ENCODE measurements around the gene CDK18.

Gene CDK18

DNA sequence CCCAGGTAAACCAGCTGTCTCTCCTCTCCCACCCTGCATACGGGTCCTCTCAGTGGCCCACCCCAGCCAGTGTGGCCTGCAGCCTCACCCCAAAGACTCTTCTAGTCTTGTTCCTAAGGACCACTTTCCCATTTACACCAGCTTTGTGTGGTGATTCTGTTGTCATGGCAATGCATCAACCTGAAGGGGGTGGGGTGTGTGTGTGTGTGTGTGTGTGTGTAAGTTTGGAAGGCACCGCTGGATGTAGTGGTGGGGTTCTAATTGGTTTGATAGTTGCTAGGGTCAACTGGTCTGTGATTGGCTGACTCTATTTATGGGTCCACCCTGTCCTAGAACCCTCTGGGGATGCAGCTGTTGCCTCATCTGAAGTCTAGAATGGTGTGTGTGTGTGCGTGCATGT is 4.7 kb upstream of the CDK18 start:
- TF ChIP-seq CEBPB (IDR thresholded peaks at IDR 0.05) (no peak), RAD21 (IDR thresholded peaks at IDR 0.05; ENCODE audit: low read depth) (no peak), TAF1 (IDR thresholded peaks at IDR 0.05; ENCODE audit: low read depth) (no peak), ZBTB7A (IDR thresholded peaks at IDR 0.05; ENCODE audit: low read depth) (no peak), FOXM1 (IDR thresholded peaks at IDR 0.05; ENCODE audit: borderline replicate concordance, low read depth) (no peak), YY1 (IDR thresholded peaks at IDR 0.05; ENCODE audit: low read depth) (no peak), NFIC (IDR thresholded peaks at IDR 0.05) (no peak)
- TF ChIP-seq, protein P1, sequence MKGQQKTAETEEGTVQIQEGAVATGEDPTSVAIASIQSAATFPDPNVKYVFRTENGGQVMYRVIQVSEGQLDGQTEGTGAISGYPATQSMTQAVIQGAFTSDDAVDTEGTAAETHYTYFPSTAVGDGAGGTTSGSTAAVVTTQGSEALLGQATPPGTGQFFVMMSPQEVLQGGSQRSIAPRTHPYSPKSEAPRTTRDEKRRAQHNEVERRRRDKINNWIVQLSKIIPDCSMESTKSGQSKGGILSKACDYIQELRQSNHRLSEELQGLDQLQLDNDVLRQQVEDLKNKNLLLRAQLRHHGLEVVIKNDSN (IDR thresholded peaks at IDR 0.05) = no peak

DNA sequence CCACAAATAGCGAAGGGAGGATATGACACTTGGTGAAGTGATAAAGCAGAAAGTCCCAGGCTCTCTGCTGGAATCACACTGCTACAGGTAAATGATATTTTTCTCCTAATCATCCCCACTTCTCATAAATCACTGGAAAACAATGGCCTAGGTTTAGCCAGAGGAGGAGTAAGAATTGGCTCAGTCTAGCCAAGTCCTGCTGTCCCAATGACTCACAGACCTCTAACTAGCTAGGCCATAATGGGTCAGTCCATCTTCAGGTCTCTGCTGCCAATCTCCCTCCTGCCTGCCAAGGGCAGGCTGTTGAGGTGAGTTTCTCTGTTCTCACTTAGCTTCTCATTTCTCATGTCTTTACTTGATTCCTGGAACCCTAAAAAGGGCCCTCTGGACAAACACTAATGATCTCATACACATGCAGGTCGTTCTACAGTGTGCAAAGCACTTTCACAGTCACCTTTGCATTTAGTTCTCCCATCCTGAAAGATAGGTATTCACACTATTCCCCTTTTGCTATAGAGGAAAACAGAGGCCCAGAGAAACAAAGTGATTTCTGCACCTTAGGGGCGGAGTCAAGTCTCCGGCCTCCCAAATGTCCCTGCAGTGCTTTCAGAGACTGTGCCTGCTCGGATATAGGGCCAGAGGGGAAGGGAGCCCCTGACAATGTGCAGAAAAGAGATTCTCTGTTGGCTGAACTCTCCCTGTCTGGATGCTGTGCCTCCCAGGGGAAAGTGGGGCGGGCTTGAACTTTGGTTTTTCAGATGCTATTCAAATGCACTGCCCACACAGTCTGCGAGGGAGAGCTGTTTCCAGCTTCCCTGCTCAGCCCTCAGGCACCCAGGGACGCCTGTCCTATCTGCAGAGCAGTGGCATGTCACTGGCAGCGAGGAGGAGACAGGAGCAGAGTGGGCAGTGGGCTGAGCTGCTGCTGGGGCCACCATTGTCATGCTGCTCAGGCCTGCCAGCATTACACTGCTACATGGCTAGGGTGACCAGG is 3.9 kb upstream of the CDK18 start:
- no peak for TF ChIP-seq RAD21 (IDR thresholded peaks at IDR 0.05; ENCODE audit: low read depth)
- no peak for TF ChIP-seq ZBTB7A (IDR thresholded peaks at IDR 0.05; ENCODE audit: low read depth)
- TF ChIP-seq NFIC (IDR thresholded peaks at IDR 0.05) = peak; percentile 94
- no peak for TF ChIP-seq EGR1 (IDR thresholded peaks at IDR 0.05)
- TF ChIP-seq YY1 (IDR thresholded peaks at IDR 0.05; ENCODE audit: low read depth) = peak; percentile 36; the same call in 1 of the 2 replicates
- no peak for TF ChIP-seq TAF1 (IDR thresholded peaks at IDR 0.05; ENCODE audit: low read depth)
- TF ChIP-seq TCF12 (IDR thresholded peaks at IDR 0.05; ENCODE audit: low read depth) = peak; percentile 76
- TF ChIP-seq CEBPB (IDR thresholded peaks at IDR 0.05) = no peak
- TF ChIP-seq, protein P1 (IDR thresholded peaks at IDR 0.05) = no peak
- TF ChIP-seq CREB1 (IDR thresholded peaks at IDR 0.05; ENCODE audit: low read depth) = no peak
- TF ChIP-seq, protein P2, sequence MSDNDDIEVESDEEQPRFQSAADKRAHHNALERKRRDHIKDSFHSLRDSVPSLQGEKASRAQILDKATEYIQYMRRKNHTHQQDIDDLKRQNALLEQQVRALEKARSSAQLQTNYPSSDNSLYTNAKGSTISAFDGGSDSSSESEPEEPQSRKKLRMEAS (IDR thresholded peaks at IDR 0.05) = no peak; the same call in 1 of the 2 replicates
- TF ChIP-seq FOXM1 (IDR thresholded peaks at IDR 0.05; ENCODE audit: borderline replicate concordance, low read depth) = no peak
- TF ChIP-seq, protein P3, sequence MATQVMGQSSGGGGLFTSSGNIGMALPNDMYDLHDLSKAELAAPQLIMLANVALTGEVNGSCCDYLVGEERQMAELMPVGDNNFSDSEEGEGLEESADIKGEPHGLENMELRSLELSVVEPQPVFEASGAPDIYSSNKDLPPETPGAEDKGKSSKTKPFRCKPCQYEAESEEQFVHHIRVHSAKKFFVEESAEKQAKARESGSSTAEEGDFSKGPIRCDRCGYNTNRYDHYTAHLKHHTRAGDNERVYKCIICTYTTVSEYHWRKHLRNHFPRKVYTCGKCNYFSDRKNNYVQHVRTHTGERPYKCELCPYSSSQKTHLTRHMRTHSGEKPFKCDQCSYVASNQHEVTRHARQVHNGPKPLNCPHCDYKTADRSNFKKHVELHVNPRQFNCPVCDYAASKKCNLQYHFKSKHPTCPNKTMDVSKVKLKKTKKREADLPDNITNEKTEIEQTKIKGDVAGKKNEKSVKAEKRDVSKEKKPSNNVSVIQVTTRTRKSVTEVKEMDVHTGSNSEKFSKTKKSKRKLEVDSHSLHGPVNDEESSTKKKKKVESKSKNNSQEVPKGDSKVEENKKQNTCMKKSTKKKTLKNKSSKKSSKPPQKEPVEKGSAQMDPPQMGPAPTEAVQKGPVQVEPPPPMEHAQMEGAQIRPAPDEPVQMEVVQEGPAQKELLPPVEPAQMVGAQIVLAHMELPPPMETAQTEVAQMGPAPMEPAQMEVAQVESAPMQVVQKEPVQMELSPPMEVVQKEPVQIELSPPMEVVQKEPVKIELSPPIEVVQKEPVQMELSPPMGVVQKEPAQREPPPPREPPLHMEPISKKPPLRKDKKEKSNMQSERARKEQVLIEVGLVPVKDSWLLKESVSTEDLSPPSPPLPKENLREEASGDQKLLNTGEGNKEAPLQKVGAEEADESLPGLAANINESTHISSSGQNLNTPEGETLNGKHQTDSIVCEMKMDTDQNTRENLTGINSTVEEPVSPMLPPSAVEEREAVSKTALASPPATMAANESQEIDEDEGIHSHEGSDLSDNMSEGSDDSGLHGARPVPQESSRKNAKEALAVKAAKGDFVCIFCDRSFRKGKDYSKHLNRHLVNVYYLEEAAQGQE (IDR thresholded peaks at IDR 0.05; ENCODE audit: low read depth) = no peak
- peak; percentile 58; the same call in 1 of the 2 replicates for TF ChIP-seq EP300 (IDR thresholded peaks at IDR 0.05; ENCODE audit: borderline replicate concordance)
- 0 out of 2 replicates have a peak, but pooled peaks have one; percentile 29 for TF ChIP-seq TEAD4 (IDR thresholded peaks at IDR 0.05)

DNA sequence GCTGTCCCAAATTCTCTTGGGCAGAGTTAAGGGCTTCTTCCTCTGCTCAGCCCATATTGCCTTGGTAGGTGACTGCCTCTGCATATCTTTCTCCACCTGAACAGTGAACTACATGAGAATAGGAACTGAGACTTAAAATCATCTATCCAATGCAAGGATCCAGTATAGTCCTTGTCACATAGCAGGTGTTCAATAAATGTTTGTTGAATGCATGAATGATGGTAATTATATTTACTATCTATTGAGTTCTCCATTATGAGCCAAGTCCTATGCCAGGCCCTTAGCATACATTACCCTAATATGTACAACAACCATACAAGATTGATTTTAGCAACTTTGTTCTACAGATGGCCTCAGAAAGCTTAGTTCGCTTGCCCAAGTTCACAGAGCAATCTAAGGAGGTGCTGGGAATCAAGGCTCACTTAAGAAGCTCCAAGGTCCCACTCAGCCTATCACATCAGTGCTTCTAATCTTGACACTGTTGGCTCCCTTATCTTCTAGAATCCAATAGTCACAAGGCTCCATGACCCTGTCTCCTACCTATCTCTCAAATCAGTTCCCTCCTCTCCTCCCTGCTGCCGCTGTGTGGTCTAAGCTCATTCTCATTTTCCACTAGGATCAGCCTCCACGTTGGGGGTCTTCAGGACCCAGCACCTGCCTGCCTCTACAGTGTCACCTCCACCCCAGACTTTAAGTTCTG is 2.2 kb upstream of the CDK18 start:
- no peak for TF ChIP-seq NFIC (IDR thresholded peaks at IDR 0.05)
- no peak for TF ChIP-seq EP300 (IDR thresholded peaks at IDR 0.05; ENCODE audit: borderline replicate concordance)
- no peak for TF ChIP-seq CEBPB (IDR thresholded peaks at IDR 0.05)
- no peak for TF ChIP-seq FOXM1 (IDR thresholded peaks at IDR 0.05; ENCODE audit: borderline replicate concordance, low read depth)
- TF ChIP-seq, protein P3 (IDR thresholded peaks at IDR 0.05; ENCODE audit: low read depth) = no peak
- TF ChIP-seq RAD21 (IDR thresholded peaks at IDR 0.05; ENCODE audit: low read depth) = no peak
- TF ChIP-seq, protein P2 (IDR thresholded peaks at IDR 0.05) = no peak
- TF ChIP-seq TAF1 (IDR thresholded peaks at IDR 0.05; ENCODE audit: low read depth) = no peak
- no peak for TF ChIP-seq ZBTB7A (IDR thresholded peaks at IDR 0.05; ENCODE audit: low read depth)
- no peak for TF ChIP-seq TEAD4 (IDR thresholded peaks at IDR 0.05)
- TF ChIP-seq CREB1 (IDR thresholded peaks at IDR 0.05; ENCODE audit: low read depth) = no peak
- TF ChIP-seq, protein P1 (IDR thresholded peaks at IDR 0.05) = no peak
- TF ChIP-seq YY1 (IDR thresholded peaks at IDR 0.05; ENCODE audit: low read depth) = no peak
- TF ChIP-seq TCF12 (IDR thresholded peaks at IDR 0.05; ENCODE audit: low read depth) = no peak

DNA sequence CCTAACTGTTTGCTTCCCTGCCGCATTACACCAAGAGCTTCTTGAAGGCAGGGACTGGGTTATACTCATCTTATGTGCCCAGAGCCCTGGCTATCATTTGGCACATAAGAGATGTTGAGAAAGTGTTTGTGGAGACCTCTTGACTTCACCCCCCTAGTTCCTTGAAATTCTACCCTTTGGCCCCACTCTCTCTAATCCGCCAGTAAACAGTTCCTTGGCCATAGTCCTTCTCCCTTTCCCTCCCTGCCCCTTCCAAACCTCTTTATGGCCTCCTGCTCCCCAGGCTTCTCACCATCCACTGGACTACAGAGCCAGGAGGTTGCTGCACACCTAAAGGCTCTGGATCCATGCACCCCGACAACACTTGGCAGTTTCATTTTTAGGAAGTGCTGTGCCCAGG is 1.5 kb upstream of the CDK18 start:
- TF ChIP-seq EGR1 (IDR thresholded peaks at IDR 0.05) (no peak), CEBPB (IDR thresholded peaks at IDR 0.05) (no peak), NFIC (IDR thresholded peaks at IDR 0.05) (no peak)
